MM.1S (cell line): ENCODE results near the gene CTU1.

Source experiments
- CTCF ChIP-seq: fragments of 300-600 bp; sonication (generic); IDR thresholded peaks from 2 replicates; pipeline ENCODE4 v1.5.1; 2016; ENCODE audit warnings: antibody characterized with exemption, low read length, mixed read lengths
- EZH2 ChIP-seq: fragments of 300-600 bp; sonication (generic); optimal IDR thresholded peaks from 2 replicates; pipeline ENCODE3; 2017; ENCODE audit warnings: low read depth, mild to moderate bottlenecking, antibody characterized with exemption, low read length, mixed read lengths

DNA sequence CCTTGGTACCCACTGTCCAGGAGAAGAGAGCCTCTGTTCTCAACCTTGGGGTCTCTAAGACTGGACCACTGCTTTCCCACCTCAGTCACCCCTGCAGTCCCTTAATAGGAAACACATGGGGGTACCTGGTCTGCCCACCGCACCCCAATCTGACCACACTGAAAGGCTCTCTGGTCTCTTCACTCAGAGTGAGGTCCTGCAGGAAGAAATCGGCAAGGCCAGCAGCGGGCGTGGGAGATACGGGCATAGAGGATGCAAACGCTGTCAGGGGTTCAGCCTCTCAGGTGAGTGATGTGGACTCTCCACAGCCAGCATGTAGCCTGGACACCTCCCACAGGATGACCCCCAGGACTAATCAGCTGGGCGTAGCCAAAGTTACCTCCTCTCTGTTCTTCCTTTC is 20.0 kb upstream of the CTU1 start:
- TF ChIP-seq CTCF, result no peak
- no peak for TF ChIP-seq EZH2
